ENCODE measurements around the gene NAXE.
"Not testable (repeated sequence)": the region's sequence is repeated elsewhere in the genome, so short reads cannot be mapped to it uniquely, and the experiment has no call there.

The NAXE gene

GRCh38 chr1:156591432-156592157, at the start of gene NAXE:
Gene NAXE, plus strand, starts transcription at chr1:156591776. Its CDS starts 29 bp downstream, at chr1:156591805.
- DNase-seq (ENCODE audit: low read depth in 2 of 2), result peak in 1 of 2 donors; percentile 50

- no peak for DNase-seq (ENCODE audit: low read depth in 2 of 2)
Observed at GRCh38 chr1:156543066-156543465, 48.5 kb upstream of the NAXE start.

- no peak for DNase-seq (ENCODE audit: low read depth in 2 of 2)
Observed at GRCh38 chr1:156544592-156545102, 46.9 kb upstream of the NAXE start.

GRCh38 chr1:156546267-156546666, 45.3 kb upstream of the NAXE start:
- no peak for DNase-seq (ENCODE audit: low read depth in 2 of 2)

- no peak for DNase-seq (ENCODE audit: low read depth in 2 of 2)
Observed at GRCh38 chr1:156547434-156547833, 44.1 kb upstream of the NAXE start.

GRCh38 chr1:156547982-156548381, 43.6 kb upstream of the NAXE start:
- DNase-seq (ENCODE audit: low read depth in 2 of 2), result no peak

- DNase-seq (ENCODE audit: low read depth in 2 of 2), result no peak
Observed at GRCh38 chr1:156549390-156549789, 42.2 kb upstream of the NAXE start.

GRCh38 chr1:156549831-156550230, 41.7 kb upstream of the NAXE start:
- DNase-seq (ENCODE audit: low read depth in 2 of 2), result no peak

- no peak for DNase-seq (ENCODE audit: low read depth in 2 of 2)
Observed at GRCh38 chr1:156550346-156550745, 41.2 kb upstream of the NAXE start.

- DNase-seq (ENCODE audit: low read depth in 2 of 2), result no peak
Observed at GRCh38 chr1:156551066-156551643, 40.4 kb upstream of the NAXE start.

GRCh38 chr1:156551869-156552268, 39.7 kb upstream of the NAXE start:
- DNase-seq (ENCODE audit: low read depth in 2 of 2), result no peak

GRCh38 chr1:156552518-156552917, 39.1 kb upstream of the NAXE start:
- DNase-seq (ENCODE audit: low read depth in 2 of 2), result no peak

- DNase-seq (ENCODE audit: low read depth in 2 of 2), result not testable (repeated sequence)
Observed at GRCh38 chr1:156552937-156553336, 38.6 kb upstream of the NAXE start.

- no peak for DNase-seq (ENCODE audit: low read depth in 2 of 2)
Observed at GRCh38 chr1:156553860-156554485, 37.6 kb upstream of the NAXE start.

GRCh38 chr1:156554971-156555370, 36.6 kb upstream of the NAXE start:
- DNase-seq (ENCODE audit: low read depth in 2 of 2), result no peak

- DNase-seq (ENCODE audit: low read depth in 2 of 2), result no peak
Observed at GRCh38 chr1:156555715-156556114, 35.9 kb upstream of the NAXE start.

GRCh38 chr1:156556354-156556753, 35.2 kb upstream of the NAXE start:
- no peak for DNase-seq (ENCODE audit: low read depth in 2 of 2)

- no peak for DNase-seq (ENCODE audit: low read depth in 2 of 2)
Observed at GRCh38 chr1:156559086-156559796, 32.3 kb upstream of the NAXE start.

GRCh38 chr1:156559797-156560385, 31.7 kb upstream of the NAXE start:
- DNase-seq (ENCODE audit: low read depth in 2 of 2), result no peak

- DNase-seq (ENCODE audit: low read depth in 2 of 2), result no peak
Observed at GRCh38 chr1:156560585-156561163, 30.9 kb upstream of the NAXE start.

- DNase-seq (ENCODE audit: low read depth in 2 of 2), result no peak
Observed at GRCh38 chr1:156565519-156565918, 26.1 kb upstream of the NAXE start.

All from stimulated activated CD4-positive, alpha-beta T cell treated with anti-CD3 and anti-CD28 coated beads, Interleukin-1b, Interleukin-23, amount 100 ng/mL, for 1 hour (primary cell).